ENCODE measurements around the gene PROM2.
"Not testable (repeated sequence)": the region's sequence is repeated elsewhere in the genome, so short reads cannot be mapped to it uniquely, and the experiment has no call there.

PROM2 gene

DNA sequence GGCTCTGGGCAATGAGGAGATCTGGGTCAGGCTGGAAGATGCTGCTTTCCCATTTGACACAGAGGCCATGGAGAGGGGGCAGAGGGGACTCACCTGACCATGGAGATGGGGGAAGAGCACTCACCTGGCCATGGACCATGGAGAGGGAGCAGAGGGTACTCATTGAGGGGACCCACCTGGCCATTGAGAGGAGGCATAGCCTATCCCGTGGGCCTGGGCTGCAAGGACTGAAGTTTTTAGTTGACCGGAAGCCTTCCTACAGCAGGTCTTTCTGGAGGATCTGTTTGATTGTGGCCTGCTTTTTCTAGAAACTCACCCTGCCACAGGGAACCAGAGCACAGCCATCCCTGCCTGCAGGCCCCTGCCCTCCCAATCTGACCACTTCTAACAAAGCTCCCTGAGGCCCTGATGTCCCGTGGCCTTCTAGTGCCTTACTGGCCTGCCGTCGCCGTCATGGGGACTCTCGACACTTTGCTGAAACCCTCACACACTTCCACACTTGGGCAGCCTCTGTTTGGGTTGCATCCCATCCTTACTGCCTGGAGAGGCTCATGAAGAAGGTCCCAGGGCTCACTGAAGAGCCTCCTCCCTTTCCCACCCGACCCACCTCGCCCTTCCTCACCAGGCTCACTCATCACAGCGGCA, 5.1 kb upstream of the PROM2 start:
- DNase-seq, result no peak

DNA sequence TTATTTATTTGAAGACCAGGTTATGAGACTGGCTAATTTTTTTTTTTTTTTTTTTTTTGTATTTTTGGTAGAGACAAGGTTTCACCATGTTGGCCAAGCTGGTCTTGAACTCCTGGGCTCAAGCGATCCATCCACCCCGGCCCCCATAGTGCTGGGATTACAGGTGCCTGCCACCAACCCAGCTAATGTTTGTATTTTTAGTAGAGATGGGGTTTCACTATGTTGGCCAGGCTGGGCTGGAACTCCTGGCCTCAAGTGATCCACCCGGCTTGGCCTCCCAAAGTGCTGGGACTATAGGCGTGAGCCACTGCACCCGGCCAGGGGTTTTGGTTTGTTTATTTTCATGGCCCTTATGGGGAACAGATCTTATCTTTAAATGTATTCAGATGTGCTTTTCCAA, 4.5 kb upstream of the PROM2 start:
- not testable (repeated sequence) for DNase-seq

DNA sequence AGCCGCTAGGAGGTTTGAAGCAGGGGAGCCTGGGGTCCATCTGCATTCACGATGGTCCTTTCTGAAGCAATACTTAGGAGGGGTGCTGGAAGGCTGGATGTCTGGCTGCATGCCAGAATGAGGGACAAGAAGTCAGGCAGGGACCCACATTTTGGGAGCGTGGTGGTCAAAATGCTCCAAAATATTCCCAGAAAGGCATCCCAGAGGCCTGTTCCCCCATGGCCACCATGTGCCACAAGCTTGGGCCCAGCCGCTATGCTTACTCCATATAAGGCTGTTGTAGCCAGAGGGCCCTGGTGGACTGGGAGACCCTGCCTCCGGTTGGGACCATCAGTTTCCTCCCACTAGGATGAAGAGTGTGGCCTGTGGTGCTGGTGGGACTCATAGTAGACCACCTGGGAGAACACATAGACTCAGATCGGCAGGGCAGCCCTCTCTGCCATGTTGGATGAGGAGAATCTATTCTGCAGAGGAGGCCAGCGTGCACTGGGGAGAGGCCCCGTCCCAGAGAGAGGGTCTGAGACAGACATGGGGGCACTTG, 3.6 kb upstream of the PROM2 start:
- no peak for DNase-seq

DNA sequence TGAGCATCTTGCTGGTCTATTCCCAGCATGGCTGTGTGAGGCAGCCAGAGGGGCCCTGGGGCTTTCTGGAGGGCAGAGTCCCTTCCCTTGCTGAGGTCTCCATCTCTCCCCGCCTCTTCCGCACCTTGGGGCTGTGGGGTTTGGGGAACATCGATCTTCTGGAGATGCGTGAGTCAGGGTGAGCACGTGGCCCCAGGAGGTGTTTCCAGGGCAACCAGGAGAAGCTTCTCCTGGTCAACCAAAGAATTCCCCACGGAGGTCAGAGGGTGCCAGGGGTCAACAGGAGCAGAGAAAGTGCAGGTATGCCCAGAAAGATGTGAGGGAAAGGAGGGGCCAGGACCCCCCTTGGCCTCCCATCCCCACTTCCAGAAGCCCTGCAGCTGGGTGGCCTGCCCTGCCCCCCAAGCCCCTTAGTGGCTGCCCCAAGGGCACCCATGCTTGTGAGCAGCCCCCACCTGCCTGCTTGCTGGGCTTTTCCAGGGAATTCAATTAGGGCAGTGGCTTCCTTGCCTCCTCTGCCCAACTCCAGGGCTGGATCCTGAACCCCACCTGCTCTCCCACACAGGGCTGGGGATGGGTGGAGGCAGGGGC, 2.8 kb upstream of the PROM2 start:
- DNase-seq, result no peak

DNA sequence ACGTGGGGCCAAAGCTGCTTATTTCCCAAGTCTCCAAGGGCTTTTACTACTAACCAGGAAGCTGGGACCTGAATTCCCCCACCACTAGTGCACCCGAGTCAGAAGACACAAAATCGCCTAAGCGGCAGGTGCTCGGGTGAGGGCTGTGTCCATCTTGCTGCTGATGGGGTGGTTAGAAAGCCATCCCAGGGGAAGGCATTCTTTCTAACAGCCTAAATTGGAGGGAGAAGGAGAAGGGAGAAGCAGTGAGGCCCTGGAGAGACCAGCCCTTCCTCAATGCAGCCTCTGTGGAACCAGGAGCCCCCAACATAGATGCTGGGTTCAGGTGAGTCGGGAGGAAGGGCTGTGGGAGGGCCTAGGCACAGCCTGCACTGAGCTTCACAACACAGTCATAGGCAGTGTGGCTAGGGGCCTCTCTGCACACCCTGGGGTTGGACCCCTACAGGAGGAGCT, 1.9 kb upstream of the PROM2 start:
- no peak for DNase-seq

DNA sequence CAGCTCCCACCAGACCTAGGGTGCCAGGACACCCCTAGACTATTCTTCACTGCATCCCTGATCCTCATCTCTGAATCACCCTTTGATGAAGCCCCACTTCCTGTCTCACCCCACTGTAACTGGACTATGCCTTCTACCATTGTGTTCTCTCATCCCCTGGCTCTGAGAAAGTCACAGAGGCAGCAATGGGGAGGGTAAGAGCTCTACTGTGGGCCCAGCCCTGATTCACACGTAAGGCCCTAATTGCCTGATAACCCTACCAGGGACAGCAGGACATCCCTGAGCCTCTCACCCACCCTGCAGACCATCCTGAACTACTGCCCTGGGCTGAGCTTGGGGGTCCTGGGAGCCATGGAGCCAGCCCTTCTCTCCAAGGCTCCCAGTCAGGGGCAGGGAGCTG, 1.5 kb upstream of the PROM2 start:
- DNase-seq, result no peak

DNA sequence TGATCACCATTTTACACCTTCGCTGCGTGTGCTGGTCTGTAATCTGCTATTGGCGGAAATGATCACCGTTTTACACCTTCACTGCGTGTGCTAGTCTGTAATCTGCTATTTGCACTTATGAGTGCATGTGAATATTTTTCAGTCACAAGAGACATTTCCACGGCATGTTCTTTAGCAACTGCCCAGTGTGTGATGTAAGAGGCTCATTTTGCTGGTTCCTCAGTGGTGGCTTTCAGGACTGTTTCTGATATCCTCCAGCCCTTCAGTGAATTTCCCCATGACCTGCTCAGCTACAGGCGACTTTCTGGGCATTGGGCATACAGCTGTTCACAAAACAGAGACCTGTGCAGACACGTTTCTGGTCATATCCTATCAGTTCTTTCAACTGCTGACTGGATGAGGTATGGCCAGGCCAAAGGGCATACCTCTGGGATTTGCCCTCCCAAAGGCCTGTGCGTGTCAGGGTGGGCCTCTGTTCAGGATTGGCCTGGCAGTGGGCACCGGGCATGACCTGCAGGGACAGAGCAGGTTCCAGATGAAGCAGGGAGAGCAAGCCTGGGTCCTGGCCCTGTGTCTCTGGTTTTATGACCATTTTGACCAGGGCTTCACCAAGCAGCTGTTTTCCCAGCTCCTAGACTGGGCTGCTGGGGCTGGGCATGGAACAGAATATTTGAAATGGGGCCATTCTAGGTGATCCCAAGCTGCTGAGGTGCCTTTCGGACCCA, 521 bp upstream of the PROM2 start:
- DNase-seq, result no peak

DNA sequence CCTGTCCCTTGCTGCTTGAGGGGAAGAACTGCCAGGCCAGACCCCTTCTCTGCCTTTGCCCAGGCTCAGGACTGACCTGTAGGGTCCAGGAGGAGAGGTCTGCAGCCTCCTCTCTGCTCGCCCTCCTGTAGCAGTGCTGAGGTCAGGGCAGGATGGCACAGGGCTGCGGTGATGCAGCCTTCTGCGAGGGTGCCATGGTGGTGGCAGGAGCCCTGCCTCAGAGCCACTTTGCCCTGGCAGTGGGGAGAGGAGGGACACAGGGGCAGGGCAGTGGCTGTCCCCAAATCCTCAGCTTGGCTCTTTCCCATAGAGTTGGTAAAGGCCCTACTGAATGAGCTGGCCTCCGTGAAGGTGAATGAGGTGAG, 884 bp downstream of the PROM2 start:
- no peak for DNase-seq

DNA sequence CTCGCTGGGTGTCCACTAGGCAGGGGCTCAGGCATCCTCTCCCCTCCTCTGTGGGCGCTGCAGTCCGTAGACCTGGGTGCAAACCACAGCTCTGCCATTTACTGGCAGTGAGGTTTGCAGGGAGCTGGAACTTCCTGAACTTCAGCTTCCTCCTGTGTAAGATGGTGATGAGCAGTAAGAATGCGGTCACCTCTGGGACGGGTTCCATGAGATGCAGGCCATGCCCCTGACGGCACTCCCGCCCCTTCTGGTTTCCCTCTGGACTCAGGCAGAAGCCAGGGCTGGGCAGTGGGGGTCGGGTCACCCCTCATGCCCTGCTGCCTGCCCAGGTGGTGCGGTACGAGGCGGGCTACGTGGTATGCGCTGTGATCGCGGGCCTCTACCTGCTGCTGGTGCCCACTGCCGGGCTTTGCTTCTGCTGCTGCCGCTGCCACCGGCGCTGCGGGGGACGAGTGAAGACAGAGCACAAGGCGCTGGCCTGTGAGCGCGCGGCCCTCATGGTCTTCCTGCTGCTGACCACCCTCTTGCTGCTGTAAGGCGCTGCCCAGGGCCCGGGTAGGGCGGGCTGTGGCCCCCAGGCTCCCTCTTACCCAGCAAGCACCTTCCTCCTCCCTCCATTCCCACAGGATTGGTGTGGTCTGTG, 1.5 kb downstream of the PROM2 start:
- DNase-seq, result no peak

DNA sequence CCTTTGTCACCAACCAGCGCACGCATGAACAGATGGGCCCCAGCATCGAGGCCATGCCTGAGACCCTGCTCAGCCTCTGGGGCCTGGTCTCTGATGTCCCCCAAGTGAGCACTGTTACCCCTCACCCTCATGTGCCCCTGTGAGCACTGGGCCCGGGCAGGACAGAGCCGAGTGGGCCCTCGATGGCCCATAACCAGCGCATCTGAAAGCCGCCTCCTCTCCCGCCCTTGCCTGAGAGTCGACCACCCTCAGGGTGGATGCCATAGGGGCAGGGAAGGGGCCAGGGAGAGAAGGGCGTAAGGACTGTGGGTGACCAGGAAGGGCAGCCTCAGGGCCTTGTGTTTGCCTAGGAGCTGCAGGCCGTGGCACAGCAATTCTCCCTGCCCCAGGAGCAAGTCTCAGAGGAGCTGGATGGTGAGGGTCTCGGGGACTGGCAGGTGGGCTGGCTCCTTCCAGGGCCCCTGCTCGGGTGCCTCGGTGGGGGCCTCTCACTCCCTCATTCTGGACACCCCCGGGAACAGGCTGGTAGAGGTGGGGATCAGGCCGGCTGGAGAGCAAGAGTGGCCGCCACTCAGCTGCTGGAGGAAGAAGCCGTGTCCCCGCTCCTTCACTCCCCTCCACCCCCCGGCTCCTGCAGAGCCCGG, 2.1 kb downstream of the PROM2 start:
- DNase-seq, result no peak

DNA sequence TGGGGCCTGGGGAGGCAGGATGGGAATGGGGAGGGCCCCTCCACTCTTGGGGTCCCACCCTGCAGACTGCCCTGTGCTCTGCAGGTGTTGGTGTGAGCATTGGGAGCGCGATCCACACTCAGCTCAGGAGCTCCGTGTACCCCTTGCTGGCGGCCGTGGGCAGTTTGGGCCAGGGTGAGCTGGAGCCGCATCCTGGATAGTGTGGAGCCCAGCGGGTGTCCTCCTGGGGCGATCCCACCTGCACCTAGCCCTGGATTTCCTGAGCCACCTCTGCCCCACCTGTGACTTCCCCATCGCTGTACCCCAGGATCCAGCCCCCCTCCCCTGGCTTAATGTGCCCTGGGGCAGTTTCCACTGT, 2.6 kb downstream of the PROM2 start:
- no peak for DNase-seq

DNA sequence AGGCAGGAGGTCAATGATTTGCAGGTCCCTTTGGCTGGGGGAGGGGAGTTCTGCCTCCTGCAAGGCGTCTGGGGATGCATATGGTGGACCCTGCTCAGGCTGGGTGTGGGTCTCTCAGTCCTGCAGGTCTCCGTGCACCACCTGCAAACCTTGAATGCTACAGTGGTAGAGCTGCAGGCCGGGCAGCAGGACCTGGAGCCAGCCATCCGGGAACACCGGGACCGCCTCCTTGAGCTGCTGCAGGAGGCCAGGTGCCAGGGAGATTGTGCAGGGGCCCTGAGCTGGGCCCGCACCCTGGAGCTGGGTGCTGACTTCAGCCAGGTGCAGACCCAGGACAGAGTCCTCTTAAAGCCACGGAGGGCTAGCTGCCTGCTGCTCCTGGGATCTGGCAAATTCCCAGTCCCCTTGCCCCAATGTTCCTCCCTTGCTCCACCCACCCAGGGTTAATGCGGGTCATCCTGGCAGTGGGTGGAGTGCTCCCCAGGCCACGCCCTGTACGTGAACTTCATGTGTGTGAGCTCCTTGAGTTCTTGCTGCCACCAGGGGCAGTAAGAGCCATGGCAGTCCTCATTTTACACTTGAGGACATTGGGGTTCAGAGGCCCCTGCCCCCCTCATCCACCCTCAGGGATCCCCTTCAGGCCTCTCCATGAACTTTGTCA, 3.1 kb downstream of the PROM2 start:
- DNase-seq, result no peak

DNA sequence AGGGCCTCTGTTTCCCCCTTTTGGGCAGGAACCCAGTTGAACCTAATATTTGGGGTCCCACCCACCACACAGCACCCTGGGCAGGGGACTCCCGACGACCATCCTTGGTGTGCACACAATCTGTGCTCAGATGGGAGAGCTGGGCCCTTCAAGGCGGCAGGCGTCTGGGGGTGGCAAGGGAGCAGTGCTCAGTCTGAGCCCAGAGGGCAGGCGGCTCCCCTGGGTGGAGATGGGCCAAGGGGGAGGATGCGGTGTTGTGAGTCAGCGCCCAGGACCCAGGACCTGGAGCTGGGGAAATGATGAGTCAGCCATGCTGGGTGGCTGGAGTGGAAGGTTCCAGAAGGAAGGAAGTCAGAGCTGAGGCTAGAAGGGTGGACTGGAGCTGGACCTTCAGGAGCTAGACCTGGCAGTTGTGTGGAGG, 3.8 kb downstream of the PROM2 start:
- DNase-seq, result no peak

DNA sequence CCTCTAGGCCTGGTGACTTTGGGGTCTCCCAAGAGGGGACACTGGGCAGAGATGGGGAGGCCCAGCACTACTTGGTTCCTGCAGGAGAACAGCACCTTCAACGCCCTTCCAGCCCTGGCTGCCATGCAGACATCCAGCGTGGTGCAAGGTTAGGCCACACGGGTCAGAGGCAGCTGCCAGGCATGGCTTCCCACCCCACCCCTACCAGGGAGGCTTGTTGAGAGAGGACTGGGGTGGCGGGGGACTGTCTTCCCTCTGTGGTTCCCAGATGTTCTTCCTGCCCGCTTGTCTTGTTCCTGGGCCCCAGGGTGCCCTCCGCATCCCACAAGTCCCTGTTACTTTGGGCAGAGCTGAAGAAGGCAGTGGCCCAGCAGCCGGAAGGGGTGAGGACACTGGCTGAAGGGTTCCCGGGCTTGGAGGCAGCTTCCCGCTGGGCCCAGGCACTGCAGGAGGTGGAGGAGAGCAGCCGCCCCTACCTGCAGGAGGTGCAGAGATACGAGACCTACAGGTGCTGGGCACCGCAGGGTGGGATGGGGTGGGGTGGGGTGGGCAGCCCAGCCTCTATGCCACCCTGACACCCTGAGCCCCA, 4.5 kb downstream of the PROM2 start:
- DNase-seq, result no peak

DNA sequence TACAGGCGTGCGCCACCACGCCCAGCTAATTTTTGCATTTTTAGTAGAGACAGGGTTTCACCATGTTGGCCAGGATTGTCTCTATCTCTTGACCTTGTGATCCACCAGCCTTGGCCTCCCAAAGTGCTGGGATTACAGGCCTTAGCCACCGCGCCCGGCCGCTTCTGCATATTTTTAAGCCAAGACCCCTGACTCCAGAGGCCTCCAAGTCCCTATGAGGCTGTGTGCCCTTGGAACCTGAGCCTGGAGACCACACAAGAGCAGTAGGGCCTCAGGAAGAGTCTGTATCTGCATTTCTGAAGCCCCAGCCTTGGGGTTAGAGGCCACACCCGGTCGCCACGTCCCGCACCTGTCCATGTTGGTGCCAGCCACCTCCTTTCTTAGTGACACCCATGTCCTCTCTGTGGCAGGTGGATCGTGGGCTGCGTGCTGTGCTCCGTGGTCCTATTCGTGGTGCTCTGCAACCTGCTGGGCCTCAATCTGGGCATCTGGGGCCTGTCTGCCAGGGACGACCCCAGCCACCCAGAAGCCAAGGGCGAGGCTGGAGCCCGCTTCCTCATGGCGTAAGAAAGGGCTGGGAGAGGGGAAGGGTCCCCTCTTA, 5.3 kb downstream of the PROM2 start:
- DNase-seq, result no peak

DNA sequence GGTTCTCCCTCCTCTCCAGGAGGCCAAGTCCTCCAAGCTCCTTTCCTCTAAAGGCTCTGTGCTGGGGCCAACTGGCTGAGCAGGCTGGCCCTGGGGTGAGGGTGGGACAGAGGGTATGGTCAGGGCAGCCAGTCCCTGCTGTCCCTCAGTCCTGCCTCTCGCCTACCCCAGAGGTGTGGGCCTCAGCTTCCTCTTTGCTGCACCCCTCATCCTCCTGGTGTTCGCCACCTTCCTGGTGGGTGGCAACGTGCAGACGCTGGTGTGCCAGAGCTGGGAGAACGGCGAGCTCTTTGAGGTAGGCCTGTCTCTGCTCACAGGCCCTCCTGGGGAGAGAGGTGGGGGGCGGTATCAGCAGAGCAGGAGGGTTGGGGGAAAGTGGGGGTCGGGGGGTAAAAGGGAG, 6.8 kb downstream of the PROM2 start:
- DNase-seq, result no peak

DNA sequence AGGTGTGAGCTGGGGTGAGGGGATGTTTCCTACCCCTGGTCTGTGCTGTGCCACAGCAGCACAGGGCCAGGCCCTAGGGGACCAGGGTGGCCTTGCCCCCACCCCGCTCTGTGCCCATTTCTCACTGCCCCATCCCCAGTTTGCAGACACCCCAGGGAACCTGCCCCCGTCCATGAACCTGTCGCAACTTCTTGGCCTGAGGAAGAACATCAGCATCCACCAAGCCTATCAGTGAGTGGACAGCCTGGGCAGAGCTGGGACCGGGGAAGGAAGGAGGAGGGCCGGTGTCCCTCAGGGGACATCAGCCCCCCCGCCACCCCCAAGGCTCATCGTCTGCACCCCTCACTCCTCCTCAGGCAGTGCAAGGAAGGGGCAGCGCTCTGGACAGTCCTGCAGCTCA, 7.5 kb downstream of the PROM2 start:
- no peak for DNase-seq

DNA sequence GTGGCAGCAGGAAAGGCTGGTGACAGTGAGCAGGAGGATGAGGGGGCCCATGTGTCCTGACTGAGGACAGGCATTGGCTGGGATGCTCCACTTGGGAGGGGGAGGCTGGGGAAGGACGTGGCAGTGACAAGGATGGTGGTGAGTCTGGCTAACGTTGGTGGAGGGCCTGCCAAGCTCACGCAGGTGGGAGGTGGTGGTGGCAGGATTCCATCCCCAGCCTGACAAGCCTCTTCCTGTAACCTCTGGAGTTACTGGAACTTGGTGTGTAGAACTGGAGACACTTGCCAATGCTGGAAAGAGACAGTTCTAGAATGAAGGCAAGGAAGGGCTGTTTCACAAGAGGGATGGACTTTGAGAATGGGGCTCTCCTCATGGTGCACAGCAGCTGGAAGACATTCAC, 8.2 kb downstream of the PROM2 start:
- DNase-seq, result no peak

DNA sequence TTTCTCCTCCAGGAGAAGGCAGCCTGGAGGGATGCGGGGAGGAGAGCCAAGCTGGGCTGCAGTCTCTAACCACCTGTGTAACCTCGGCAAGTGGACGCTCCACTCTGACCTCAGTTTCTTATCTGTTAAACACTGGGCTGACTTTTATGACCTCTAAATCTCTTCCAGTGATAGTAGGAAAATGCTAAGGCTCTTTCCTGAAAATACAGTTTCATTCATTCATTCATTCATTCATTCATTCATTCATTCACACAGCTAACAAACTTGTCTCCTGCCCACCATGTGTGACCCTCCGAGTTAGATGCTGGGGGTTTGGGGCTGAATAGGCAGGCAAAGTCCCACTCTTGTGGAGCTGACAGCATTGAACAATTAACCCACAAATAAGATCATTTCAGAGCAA, 9.3 kb downstream of the PROM2 start:
- no peak for DNase-seq

DNA sequence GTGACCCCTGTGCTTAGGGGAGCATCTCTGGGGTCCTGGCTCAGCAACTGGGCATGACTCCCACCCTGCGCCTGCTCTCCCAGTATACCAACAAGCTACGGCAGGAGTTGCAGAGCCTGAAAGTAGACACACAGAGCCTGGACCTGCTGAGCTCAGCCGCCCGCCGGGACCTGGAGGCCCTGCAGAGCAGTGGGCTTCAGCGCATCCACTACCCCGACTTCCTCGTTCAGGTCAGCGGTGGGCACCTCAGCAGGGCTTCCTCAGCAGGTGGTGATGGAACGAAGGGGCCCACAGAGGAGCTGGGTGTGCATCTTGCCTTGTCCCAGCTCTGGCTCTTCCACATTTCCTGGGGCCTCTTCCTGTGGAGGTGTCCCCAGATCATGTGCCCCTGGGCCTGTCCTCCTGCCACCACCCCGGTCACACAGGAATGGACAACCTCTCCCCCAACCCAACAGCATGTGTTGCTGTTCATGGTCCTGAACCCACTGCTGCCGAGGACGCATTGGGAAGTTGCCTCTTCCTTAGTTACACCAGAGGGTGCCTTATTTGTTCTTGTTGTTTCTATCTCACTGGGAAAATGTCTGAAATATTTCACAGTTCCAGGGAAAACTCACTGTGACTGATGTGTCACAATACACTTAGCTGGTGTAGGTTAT, 10.8 kb downstream of the PROM2 start:
- DNase-seq, result no peak

DNA sequence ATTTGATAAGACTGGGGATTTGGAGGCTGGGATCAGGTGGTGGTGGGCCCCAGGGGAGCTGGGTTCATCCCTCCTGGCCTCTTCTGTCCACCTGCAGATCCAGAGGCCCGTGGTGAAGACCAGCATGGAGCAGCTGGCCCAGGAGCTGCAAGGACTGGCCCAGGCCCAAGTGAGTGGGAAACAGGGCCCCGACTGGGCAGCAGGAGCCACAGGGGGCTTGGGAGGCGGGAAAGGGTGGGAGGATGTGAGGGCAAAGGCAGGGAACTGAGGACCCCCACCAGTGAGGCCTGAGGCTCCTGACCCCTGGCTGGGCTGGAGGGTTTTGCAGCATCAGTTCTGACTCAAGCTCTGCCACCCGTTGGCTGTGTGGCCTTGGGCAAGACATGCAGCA, 11.3 kb downstream of the PROM2 start:
- DNase-seq, result no peak

All from DMS79 treated with DMSO at 0.1 percent for 48 hours (cell line).